HG03066 (cell line): ENCODE data around the gene TSPAN18.

Source experiments
- ATAC-seq: cut with Tn5 transposase; IDR thresholded peaks from one replicate; pipeline ENCODE4 v1.9.1; 2021; ENCODE audit warnings: low read depth; ENCODE audit not compliant: unreplicated experiment

Gene TSPAN18

GRCh38 chr11:44775366-44775984 is 48.7 kb downstream of the TSPAN18 start:
- no peak for ATAC-seq

GRCh38 chr11:44775985-44776446 is 49.3 kb downstream of the TSPAN18 start:
- no peak for ATAC-seq

GRCh38 chr11:44776551-44777208 is 49.9 kb downstream of the TSPAN18 start:
- no peak for ATAC-seq

GRCh38 chr11:44777209-44778194 is 50.7 kb downstream of the TSPAN18 start:
- ATAC-seq, result no peak

GRCh38 chr11:44778195-44779100 is 51.7 kb downstream of the TSPAN18 start:
- no peak for ATAC-seq

- ATAC-seq, result no peak
Measured at GRCh38 chr11:44779736-44780520, 53.2 kb downstream of the TSPAN18 start.

- ATAC-seq, result no peak
Measured at GRCh38 chr11:44780940-44781631, 54.3 kb downstream of the TSPAN18 start.

GRCh38 chr11:44781655-44782054 is 54.9 kb downstream of the TSPAN18 start:
- ATAC-seq, result no peak

- no peak for ATAC-seq
Measured at GRCh38 chr11:44782478-44782877, 55.7 kb downstream of the TSPAN18 start.

GRCh38 chr11:44784436-44784760 is 57.6 kb downstream of the TSPAN18 start:
- ATAC-seq, result no peak

GRCh38 chr11:44784851-44785250 is 58.1 kb downstream of the TSPAN18 start:
- no peak for ATAC-seq

GRCh38 chr11:44785856-44786607 is 59.3 kb downstream of the TSPAN18 start:
- ATAC-seq, result no peak

- no peak for ATAC-seq
Measured at GRCh38 chr11:44787070-44787469, 60.3 kb downstream of the TSPAN18 start.

- ATAC-seq, result no peak
Measured at GRCh38 chr11:44787981-44788380, 61.2 kb downstream of the TSPAN18 start.

GRCh38 chr11:44788536-44789261 is 61.9 kb downstream of the TSPAN18 start:
- no peak for ATAC-seq

GRCh38 chr11:44789496-44789895 is 62.7 kb downstream of the TSPAN18 start:
- ATAC-seq, result no peak

- no peak for ATAC-seq
Measured at GRCh38 chr11:44790211-44790610, 63.4 kb downstream of the TSPAN18 start.
